GM18526 (cell line): Measurements from ENCODE around the gene TUB.

ENCODE experiments used
- POLR2A ChIP-seq: IDR thresholded peaks from 3 replicates; pipeline ENCODE4 v1.6.1; 2011; ENCODE audit not compliant: insufficient read length; ENCODE audit errors: extremely low read depth

Gene TUB

GRCh38 chr11:8060801-8061554 is 20.0 kb upstream of the TUB start:
- no peak for TF ChIP-seq POLR2A

DNA sequence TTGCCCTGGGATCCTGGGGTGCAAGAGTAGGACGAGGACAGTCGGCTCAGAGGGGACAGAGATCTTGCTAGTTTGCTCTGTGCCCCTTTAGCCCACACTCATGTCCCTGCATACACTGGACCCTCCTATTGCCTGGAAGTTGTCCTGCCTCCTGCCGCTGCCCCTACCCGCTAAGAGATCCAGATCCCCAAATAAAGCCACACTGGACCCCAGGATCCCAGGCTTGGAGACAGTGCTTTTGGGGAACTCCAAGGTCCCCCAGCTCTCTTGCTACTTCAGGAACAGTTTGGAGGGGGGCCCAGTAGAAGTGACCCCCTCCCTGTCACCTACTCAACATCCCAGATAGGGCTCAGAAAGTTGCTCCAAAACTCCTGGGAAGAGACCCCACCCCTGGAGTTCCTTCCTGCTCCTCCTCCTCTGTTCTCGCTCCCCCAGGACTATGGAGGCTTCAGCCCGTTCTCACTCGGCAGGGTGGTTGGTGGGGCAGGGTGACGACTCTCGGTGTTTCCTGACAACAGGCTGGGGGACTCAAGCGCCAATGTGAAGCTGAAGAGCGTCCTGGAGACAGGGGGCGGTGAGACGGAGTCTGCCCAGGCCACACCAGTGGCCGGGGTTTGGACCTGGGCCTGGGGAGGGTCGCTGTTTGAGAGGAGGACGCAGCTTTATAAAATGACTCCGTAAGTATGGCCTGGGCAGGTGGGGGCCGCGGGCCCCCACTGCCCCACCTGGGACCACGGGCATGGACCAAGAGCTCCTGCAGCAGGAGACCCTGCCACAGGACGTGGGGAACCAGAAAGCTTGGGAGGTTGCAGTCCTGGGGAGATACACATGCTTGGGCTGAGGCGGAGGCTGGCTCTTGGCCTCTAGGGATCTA is 19.2 kb upstream of the TUB start:
- no peak for TF ChIP-seq POLR2A

- no peak for TF ChIP-seq POLR2A
These were observed 18.2 kb upstream of the TUB start for GRCh38 chr11:8062781-8063257.

- TF ChIP-seq POLR2A, result no peak
These were observed 17.7 kb upstream of the TUB start for GRCh38 chr11:8063324-8063723.

GRCh38 chr11:8065031-8065430 is 16.0 kb upstream of the TUB start:
- TF ChIP-seq POLR2A, result no peak

- no peak for TF ChIP-seq POLR2A
These were observed 14.7 kb upstream of the TUB start for GRCh38 chr11:8066036-8066910.

- no peak for TF ChIP-seq POLR2A
These were observed 14.0 kb upstream of the TUB start for GRCh38 chr11:8066911-8067455.

- TF ChIP-seq POLR2A, result no peak
These were observed 13.5 kb upstream of the TUB start for GRCh38 chr11:8067567-8067928.

DNA sequence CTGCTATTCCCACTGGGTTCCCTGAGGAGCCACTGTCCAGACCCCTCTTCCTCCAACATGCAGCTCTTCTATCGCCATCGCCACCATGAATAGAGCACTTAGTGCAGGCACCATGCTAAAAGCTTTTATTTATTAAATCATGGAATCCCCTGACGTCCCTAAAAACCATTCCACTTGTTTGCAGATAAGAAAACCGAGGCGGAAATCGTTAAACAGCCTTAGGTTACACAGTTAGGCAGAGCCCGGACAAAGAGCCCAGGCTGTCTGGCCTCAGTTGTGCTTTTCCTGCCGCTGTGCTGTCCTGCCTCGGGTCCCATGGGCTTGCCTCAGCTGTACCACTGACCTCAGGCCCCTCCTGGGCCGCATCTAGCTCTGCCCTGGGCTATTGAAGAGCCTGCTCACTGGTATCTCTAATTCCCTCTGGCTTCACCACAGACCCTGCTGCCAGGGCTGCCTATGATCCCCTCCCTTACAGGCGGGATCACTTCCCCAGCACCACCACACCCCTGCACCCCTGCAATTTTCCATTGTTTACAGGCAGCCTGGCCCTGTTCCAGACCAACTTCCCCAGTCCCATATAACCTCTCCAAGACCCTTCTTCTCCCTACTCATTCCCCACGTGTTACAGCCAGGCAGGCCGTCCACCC is 13.0 kb upstream of the TUB start:
- TF ChIP-seq POLR2A, result no peak

- TF ChIP-seq POLR2A, result no peak
These were observed 12.3 kb upstream of the TUB start for GRCh38 chr11:8068605-8069221.

DNA sequence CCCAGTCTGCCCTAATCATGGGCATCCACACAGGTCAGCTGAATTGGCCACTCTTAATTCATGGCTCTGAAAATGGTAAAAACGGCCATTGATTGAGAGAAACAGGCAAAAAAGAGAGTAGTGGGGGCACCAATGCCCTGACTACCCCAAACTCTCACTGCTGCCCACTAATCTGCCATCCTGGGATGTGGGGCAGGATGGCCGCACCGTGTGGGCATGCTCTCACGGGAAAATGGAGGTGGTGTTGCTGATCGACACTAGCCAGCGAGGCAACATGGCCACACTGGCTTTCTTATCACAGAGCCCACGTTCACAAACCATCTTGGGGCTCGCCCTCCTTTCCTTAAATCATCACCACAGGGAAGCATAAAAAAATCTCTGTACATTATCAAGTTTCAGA is 11.2 kb upstream of the TUB start:
- no peak for TF ChIP-seq POLR2A

DNA sequence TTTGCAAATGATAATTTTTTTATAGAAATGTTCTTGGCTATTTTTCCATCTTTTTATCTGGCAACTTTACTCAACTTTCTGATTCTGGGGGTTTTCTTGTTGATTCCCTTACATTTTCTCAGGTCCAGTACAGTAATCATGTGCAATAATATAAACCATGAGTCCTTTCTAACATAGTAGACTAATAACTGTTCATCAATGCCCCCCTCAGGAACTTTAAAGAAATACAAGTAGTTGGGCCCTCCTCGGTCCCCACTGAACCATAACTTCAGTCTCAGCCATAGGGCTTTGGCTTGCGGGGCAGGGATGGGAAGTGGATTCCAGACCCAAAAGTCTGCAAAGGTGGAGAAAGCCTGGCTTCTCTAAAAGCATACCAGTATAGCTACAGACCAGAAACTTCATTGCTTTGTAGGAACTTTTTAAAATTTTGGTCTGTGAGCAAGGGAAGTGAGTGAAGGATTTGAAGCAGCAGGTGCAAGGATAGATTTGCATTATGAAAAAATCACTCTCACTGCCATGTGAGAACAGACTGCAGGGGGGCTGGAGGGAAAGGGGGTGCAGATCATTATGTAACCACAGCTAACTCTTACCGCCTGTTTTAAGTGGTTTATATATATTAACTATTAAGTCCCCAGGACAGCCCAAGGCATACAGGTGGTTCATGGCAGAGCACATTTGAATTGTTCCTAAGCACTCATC is 10.4 kb upstream of the TUB start:
- no peak for TF ChIP-seq POLR2A

- no peak for TF ChIP-seq POLR2A
These were observed 9.1 kb upstream of the TUB start for GRCh38 chr11:8071616-8072581.
